T-helper 17 cell (primary cell): Measurements from ENCODE around the gene TICAM2. TPM values are rescaled to one million over a fixed set of nuclear protein-coding genes. Genes with fewer than 3 reads are reported as not detected.

Experiments used
- ATAC-seq: fragments of 150-1000 bp; cut with Tn5 transposase; 2 replicates; pipeline ENCODE4 v1.10.0; 2021; ENCODE audit warnings: mild to moderate bottlenecking, moderate library complexity
- DNase-seq, 3 donors: peaks; one replicate each; pipeline versions ENCODE4 v3.0.0 to v3.0.0-alpha.2; 2020 to 2021
- H3K9me3 ChIP-seq: one replicate; pipeline ENCODE4 v1.7.0; 2013; ENCODE audit warnings: low read length, mild to moderate bottlenecking; ENCODE audit not compliant: control insufficient read depth, poor library complexity, severe bottlenecking
- H3K27ac Mint-ChIP-seq: one replicate; pipeline ENCODE4 v1.8.0; 2022; ENCODE audit warnings: mild to moderate bottlenecking, moderate library complexity, mixed read lengths
- H3K27me3 Mint-ChIP-seq: one replicate; pipeline ENCODE4 v1.8.0; 2022; ENCODE audit warnings: mixed read lengths
- H3K36me3 Mint-ChIP-seq: one replicate; pipeline ENCODE4 v1.8.0; 2022; ENCODE audit warnings: low read depth, mixed read lengths
- H3K4me1 Mint-ChIP-seq: one replicate; pipeline ENCODE4 v1.8.0; 2022; ENCODE audit warnings: mild to moderate bottlenecking, mixed read lengths
- H3K4me3 Mint-ChIP-seq: one replicate; pipeline ENCODE4 v1.8.0; 2022; ENCODE audit warnings: mild to moderate bottlenecking, moderate library complexity, mixed read lengths
- total RNA-seq, 4 donors: library from RNA in 2 of 4; stranded (reverse) in 2 of 4; gene quantifications; one replicate each; pipeline ENCODE4 v1.2.3 and lab custom pipeline; 2022 to 2026

Gene TICAM2
- total RNA-seq, 2 donors from 2014 or later, result 0.52 to 0.90 TPM

GRCh38 chr5:115626445-115626823, 24.2 kb upstream of the TICAM2 start:
- DNase-seq (no peak), ATAC-seq (peak; percentile 23)
- Mint-ChIP-seq H3K36me3 (peaks cover 6% of the 10 kb centered on the region), H3K27ac (no peak overlapping the region), H3K4me3 (no peak overlapping the region), H3K4me1 (peaks cover 20% of the 10 kb centered on the region), H3K27me3 (no peaks in the 10 kb centered on the region)
- no peaks in the 10 kb centered on the region for H3K9me3 ChIP-seq

GRCh38 chr5:115625579-115626444, 23.5 kb upstream of the TICAM2 start, which contains the start of gene TMED7:
TMED7 (minus strand) TSS chr5:115626036; CDS start chr5:115625792, 244 bp downstream.
- H3K9me3 ChIP-seq, result no peaks in the 10 kb centered on the region
- Mint-ChIP-seq H3K4me3 (no peak within 1 kb of the TSS), H3K4me1 (peaks cover 26% of the 10 kb centered on the region), H3K27ac (no peak within 1 kb of the TSS), H3K36me3 (peaks cover 6% of the 10 kb centered on the region), H3K27me3 (no peaks in the 10 kb centered on the region)
- DNase-seq (peak; percentile 99), ATAC-seq (peak; percentile 92)

- Mint-ChIP-seq H3K27me3 (no peaks in the 10 kb centered on the region), H3K27ac (no peak overlapping the region), H3K4me3 (no peak overlapping the region), H3K4me1 (peaks cover 28% of the 10 kb centered on the region), H3K36me3 (peaks cover 6% of the 10 kb centered on the region)
- ATAC-seq, result no peak
- H3K9me3 ChIP-seq, result no peaks in the 10 kb centered on the region
- DNase-seq, result no peak
Measured at GRCh38 chr5:115624994-115625393, 22.7 kb upstream of the TICAM2 start.

GRCh38 chr5:115623658-115624057, 21.4 kb upstream of the TICAM2 start:
- Mint-ChIP-seq H3K27me3 (no peaks in the 10 kb centered on the region), H3K27ac (no peak overlapping the region), H3K4me1 (peaks cover 28% of the 10 kb centered on the region), H3K4me3 (no peak overlapping the region), H3K36me3 (peaks cover 6% of the 10 kb centered on the region)
- DNase-seq (no peak), ATAC-seq (no peak)
- H3K9me3 ChIP-seq, result no peaks in the 10 kb centered on the region

- Mint-ChIP-seq H3K4me3 (peak overlapping the region; percentile 55), H3K27ac (peak overlapping the region; percentile 81), H3K4me1 (peaks cover 29% of the 10 kb centered on the region), H3K27me3 (no peaks in the 10 kb centered on the region), H3K36me3 (peaks cover 8% of the 10 kb centered on the region)
- ATAC-seq (no peak), DNase-seq (no peak)
- no peaks in the 10 kb centered on the region for H3K9me3 ChIP-seq
Measured at GRCh38 chr5:115621365-115621900, 19.2 kb upstream of the TICAM2 start.

- Mint-ChIP-seq H3K4me1 (peaks cover 18% of the 10 kb centered on the region), H3K27me3 (no peaks in the 10 kb centered on the region), H3K27ac (no peak overlapping the region), H3K36me3 (peaks cover 2% of the 10 kb centered on the region), H3K4me3 (no peak overlapping the region)
- no peaks in the 10 kb centered on the region for H3K9me3 ChIP-seq
- DNase-seq (no peak), ATAC-seq (no peak)
Measured at GRCh38 chr5:115616892-115617291, 14.6 kb upstream of the TICAM2 start.

- H3K27me3 Mint-ChIP-seq, result no peaks in the 10 kb centered on the region
- no peaks in the 10 kb centered on the region for H3K9me3 ChIP-seq
- DNase-seq, result no peak
- H3K4me3 Mint-ChIP-seq, result peak overlapping the region; percentile 56
- no peak overlapping the region for H3K27ac Mint-ChIP-seq
- H3K36me3 Mint-ChIP-seq, result peaks cover 2% of the 10 kb centered on the region
- no peak for ATAC-seq
- peaks cover 19% of the 10 kb centered on the region for H3K4me1 Mint-ChIP-seq
Measured at GRCh38 chr5:115616472-115616871, 14.2 kb upstream of the TICAM2 start.

GRCh38 chr5:115611873-115612272, 9.6 kb upstream of the TICAM2 start:
- Mint-ChIP-seq H3K36me3 (peaks cover 3% of the 10 kb centered on the region), H3K4me3 (no peak overlapping the region), H3K27ac (peak overlapping the region; percentile 72), H3K27me3 (no peaks in the 10 kb centered on the region), H3K4me1 (peaks cover 17% of the 10 kb centered on the region)
- no peak for DNase-seq
- ATAC-seq, result no peak
- no peaks in the 10 kb centered on the region for H3K9me3 ChIP-seq

GRCh38 chr5:115607935-115608334, 5.7 kb upstream of the TICAM2 start:
- no peak overlapping the region for H3K4me3 Mint-ChIP-seq
- no peak for DNase-seq
- peaks cover 3% of the 10 kb centered on the region for H3K36me3 Mint-ChIP-seq
- peak overlapping the region; percentile 87 for H3K27ac Mint-ChIP-seq
- H3K9me3 ChIP-seq, result no peaks in the 10 kb centered on the region
- H3K4me1 Mint-ChIP-seq, result peaks cover 24% of the 10 kb centered on the region
- no peaks in the 10 kb centered on the region for H3K27me3 Mint-ChIP-seq
- ATAC-seq, result no peak

GRCh38 chr5:115605436-115605835, 3.2 kb upstream of the TICAM2 start:
- Mint-ChIP-seq H3K36me3 (peaks cover 3% of the 10 kb centered on the region), H3K27me3 (no peaks in the 10 kb centered on the region), H3K4me1 (peaks cover 26% of the 10 kb centered on the region), H3K4me3 (no peak overlapping the region), H3K27ac (no peak overlapping the region)
- ATAC-seq (no peak), DNase-seq (no peak)
- no peaks in the 10 kb centered on the region for H3K9me3 ChIP-seq

GRCh38 chr5:115602591-115603125, 379 bp upstream of the TICAM2 start:
- Mint-ChIP-seq H3K4me1 (peaks cover 29% of the 10 kb centered on the region), H3K27ac (peak overlapping the region; percentile 77), H3K36me3 (peaks cover 4% of the 10 kb centered on the region), H3K4me3 (peak overlapping the region; percentile 86), H3K27me3 (no peaks in the 10 kb centered on the region)
- ATAC-seq (no peak), DNase-seq (no peak)
- no peaks in the 10 kb centered on the region for H3K9me3 ChIP-seq

GRCh38 chr5:115600766-115601165, 1.5 kb downstream of the TICAM2 start:
- Mint-ChIP-seq H3K4me1 (peaks cover 22% of the 10 kb centered on the region), H3K27ac (peak overlapping the region; percentile 61)
- DNase-seq, result no peak

GRCh38 chr5:115599924-115600323, 2.4 kb downstream of the TICAM2 start:
- H3K4me3 Mint-ChIP-seq, result peak overlapping the region; percentile 59
- H3K4me1 Mint-ChIP-seq, result peaks cover 20% of the 10 kb centered on the region
- peak overlapping the region; percentile 61 for H3K27ac Mint-ChIP-seq
- H3K9me3 ChIP-seq, result no peaks in the 10 kb centered on the region
- no peaks in the 10 kb centered on the region for H3K27me3 Mint-ChIP-seq
- DNase-seq, result no peak
- peaks cover 4% of the 10 kb centered on the region for H3K36me3 Mint-ChIP-seq
- ATAC-seq, result no peak

More at GRCh38 chr5:115600766-115601165, 1.5 kb downstream of the TICAM2 start:
- peaks cover 4% of the 10 kb centered on the region for H3K36me3 Mint-ChIP-seq
- H3K27me3 Mint-ChIP-seq, result no peaks in the 10 kb centered on the region
- peak overlapping the region; percentile 37 for H3K4me3 Mint-ChIP-seq
- no peak for ATAC-seq
- no peaks in the 10 kb centered on the region for H3K9me3 ChIP-seq
